Measurements from ENCODE around the gene C19orf53. TPM values are rescaled to one million over a fixed set of nuclear protein-coding genes. Genes with fewer than 3 reads are reported as not detected.

C19orf53 gene
- total and polyA plus RNA-seq, 2 of the 13 experiments (the other 11 are each of a cell fraction or from before 2014, with no cell fraction given), result 129 to 130 TPM

DNA sequence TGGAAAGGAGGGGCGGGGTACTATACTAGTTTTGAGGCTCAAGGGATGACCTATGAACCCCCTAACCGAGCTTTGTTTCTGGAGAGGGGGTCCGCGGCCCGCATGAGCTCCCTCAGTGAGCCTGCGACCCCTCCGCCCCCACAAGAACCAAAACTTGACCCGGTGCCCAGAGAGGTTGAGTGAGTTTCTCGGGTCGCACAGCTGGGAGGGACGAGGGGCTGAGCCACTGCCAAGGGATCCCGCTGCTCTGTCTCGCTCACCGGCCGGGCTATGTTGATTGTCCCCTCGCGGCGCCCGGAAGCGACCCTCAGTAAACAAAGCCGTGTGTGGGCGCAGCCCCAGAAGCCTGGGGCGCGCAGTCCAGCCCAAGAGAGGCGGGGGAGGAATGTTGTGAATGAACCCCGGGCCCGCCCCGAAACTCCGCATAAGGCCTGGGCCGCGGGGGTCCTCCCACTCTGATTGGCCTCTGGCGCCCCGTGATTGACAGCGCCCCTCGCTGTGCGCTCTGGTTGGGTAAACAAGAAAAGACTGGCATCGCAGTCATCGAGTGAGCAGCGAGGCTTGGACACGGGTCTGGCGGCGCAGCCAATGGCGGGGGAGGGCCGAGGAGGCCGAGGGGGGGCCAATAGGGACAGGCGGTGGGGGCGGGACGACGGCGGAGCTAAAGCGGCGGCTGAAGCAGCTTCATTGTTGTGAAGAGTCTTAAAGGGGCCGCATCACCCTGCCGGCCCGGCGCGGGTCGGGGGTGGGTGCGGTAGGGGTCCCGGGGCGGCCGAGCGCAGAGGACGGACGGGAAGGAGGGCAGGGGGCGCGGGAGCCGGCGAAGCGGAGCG is 20.7 kb downstream of the C19orf53 start, which contains the start of gene ZSWIM4 (continued):
- no peak for TF ChIP-seq GZF1 (CRISPR knock-in tag; IDR thresholded peaks at IDR 0.05)
- no peak for TF ChIP-seq JARID2 (CRISPR knock-in tag; IDR thresholded peaks at IDR 0.05; ENCODE audit: insufficient replicate concordance)
- no peak for TF ChIP-seq ZNF34 (CRISPR knock-in tag; IDR thresholded peaks at IDR 0.05; ENCODE audit: borderline replicate concordance)
- TF ChIP-seq, protein P1, sequence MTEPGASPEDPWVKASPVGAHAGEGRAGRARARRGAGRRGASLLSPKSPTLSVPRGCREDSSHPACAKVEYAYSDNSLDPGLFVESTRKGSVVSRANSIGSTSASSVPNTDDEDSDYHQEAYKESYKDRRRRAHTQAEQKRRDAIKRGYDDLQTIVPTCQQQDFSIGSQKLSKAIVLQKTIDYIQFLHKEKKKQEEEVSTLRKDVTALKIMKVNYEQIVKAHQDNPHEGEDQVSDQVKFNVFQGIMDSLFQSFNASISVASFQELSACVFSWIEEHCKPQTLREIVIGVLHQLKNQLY (CRISPR knock-in tag; IDR thresholded peaks at IDR 0.05), result no peak
- TF ChIP-seq, protein P2, sequence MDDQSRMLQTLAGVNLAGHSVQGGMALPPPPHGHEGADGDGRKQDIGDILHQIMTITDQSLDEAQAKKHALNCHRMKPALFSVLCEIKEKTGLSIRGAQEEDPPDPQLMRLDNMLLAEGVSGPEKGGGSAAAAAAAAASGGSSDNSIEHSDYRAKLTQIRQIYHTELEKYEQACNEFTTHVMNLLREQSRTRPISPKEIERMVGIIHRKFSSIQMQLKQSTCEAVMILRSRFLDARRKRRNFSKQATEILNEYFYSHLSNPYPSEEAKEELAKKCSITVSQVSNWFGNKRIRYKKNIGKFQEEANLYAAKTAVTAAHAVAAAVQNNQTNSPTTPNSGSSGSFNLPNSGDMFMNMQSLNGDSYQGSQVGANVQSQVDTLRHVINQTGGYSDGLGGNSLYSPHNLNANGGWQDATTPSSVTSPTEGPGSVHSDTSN (CRISPR knock-in tag; IDR thresholded peaks at IDR 0.05; ENCODE audit: borderline replicate concordance), result peak; percentile 97
- TF ChIP-seq, protein P3, sequence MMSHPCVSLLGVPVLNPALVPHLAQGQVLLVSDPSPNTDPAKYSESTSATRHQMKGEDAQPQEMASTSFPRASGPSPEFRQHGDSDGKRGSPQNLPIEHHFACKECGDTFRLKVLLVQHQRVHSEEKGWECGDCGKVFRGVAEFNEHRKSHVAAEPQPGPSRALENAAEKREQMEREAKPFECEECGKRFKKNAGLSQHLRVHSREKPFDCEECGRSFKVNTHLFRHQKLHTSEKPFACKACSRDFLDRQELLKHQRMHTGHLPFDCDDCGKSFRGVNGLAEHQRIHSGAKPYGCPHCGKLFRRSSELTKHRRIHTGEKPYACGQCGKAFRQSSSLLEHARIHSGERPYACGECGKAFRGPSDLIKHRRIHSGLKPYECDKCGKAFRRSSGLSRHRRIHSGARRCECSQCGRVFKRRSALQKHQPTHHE (CRISPR knock-in tag; IDR thresholded peaks at IDR 0.05; ENCODE audit: borderline replicate concordance), result no peak
- TF ChIP-seq ZNF496 (CRISPR knock-in tag; IDR thresholded peaks at IDR 0.05; ENCODE audit: insufficient replicate concordance), result no peak
- no peak for TF ChIP-seq HOXA3 (CRISPR knock-in tag; IDR thresholded peaks at IDR 0.05)
- TF ChIP-seq RFX1 (IDR thresholded peaks at IDR 0.05), result no peak
- TF ChIP-seq, protein P4, sequence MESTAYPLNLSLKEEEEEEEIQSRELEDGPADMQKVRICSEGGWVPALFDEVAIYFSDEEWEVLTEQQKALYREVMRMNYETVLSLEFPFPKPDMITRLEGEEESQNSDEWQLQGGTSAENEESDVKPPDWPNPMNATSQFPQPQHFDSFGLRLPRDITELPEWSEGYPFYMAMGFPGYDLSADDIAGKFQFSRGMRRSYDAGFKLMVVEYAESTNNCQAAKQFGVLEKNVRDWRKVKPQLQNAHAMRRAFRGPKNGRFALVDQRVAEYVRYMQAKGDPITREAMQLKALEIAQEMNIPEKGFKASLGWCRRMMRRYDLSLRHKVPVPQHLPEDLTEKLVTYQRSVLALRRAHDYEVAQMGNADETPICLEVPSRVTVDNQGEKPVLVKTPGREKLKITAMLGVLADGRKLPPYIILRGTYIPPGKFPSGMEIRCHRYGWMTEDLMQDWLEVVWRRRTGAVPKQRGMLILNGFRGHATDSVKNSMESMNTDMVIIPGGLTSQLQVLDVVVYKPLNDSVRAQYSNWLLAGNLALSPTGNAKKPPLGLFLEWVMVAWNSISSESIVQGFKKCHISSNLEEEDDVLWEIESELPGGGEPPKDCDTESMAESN (CRISPR knock-in tag; conservative IDR thresholded peaks at IDR 0.05), result 0 out of 2 replicates have a peak, but pooled peaks have one; percentile 35
- TF ChIP-seq ZNF451 (CRISPR knock-in tag; IDR thresholded peaks at IDR 0.05), result no peak
- no peak for TF ChIP-seq ZNF543 (CRISPR knock-in tag; IDR thresholded peaks at IDR 0.05)
- TF ChIP-seq, protein P5, sequence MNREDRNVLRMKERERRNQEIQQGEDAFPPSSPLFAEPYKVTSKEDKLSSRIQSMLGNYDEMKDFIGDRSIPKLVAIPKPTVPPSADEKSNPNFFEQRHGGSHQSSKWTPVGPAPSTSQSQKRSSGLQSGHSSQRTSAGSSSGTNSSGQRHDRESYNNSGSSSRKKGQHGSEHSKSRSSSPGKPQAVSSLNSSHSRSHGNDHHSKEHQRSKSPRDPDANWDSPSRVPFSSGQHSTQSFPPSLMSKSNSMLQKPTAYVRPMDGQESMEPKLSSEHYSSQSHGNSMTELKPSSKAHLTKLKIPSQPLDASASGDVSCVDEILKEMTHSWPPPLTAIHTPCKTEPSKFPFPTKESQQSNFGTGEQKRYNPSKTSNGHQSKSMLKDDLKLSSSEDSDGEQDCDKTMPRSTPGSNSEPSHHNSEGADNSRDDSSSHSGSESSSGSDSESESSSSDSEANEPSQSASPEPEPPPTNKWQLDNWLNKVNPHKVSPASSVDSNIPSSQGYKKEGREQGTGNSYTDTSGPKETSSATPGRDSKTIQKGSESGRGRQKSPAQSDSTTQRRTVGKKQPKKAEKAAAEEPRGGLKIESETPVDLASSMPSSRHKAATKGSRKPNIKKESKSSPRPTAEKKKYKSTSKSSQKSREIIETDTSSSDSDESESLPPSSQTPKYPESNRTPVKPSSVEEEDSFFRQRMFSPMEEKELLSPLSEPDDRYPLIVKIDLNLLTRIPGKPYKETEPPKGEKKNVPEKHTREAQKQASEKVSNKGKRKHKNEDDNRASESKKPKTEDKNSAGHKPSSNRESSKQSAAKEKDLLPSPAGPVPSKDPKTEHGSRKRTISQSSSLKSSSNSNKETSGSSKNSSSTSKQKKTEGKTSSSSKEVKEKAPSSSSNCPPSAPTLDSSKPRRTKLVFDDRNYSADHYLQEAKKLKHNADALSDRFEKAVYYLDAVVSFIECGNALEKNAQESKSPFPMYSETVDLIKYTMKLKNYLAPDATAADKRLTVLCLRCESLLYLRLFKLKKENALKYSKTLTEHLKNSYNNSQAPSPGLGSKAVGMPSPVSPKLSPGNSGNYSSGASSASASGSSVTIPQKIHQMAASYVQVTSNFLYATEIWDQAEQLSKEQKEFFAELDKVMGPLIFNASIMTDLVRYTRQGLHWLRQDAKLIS (CRISPR knock-in tag; IDR thresholded peaks at IDR 0.05), result no peak
- TF ChIP-seq, protein P6, sequence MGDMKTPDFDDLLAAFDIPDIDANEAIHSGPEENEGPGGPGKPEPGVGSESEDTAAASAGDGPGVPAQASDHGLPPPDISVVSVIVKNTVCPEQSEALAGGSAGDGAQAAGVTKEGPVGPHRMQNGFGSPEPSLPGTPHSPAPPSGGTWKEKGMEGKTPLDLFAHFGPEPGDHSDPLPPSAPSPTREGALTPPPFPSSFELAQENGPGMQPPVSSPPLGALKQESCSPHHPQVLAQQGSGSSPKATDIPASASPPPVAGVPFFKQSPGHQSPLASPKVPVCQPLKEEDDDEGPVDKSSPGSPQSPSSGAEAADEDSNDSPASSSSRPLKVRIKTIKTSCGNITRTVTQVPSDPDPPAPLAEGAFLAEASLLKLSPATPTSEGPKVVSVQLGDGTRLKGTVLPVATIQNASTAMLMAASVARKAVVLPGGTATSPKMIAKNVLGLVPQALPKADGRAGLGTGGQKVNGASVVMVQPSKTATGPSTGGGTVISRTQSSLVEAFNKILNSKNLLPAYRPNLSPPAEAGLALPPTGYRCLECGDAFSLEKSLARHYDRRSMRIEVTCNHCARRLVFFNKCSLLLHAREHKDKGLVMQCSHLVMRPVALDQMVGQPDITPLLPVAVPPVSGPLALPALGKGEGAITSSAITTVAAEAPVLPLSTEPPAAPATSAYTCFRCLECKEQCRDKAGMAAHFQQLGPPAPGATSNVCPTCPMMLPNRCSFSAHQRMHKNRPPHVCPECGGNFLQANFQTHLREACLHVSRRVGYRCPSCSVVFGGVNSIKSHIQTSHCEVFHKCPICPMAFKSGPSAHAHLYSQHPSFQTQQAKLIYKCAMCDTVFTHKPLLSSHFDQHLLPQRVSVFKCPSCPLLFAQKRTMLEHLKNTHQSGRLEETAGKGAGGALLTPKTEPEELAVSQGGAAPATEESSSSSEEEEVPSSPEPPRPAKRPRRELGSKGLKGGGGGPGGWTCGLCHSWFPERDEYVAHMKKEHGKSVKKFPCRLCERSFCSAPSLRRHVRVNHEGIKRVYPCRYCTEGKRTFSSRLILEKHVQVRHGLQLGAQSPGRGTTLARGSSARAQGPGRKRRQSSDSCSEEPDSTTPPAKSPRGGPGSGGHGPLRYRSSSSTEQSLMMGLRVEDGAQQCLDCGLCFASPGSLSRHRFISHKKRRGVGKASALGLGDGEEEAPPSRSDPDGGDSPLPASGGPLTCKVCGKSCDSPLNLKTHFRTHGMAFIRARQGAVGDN (CRISPR knock-in tag; IDR thresholded peaks at IDR 0.05), result peak; percentile 70
- TF ChIP-seq POLR2G (IDR thresholded peaks at IDR 0.05; ENCODE audit: low read depth, low read length), result peak; percentile 61

All from HepG2 (cell line).